GM12878 (cell line): ENCODE measurements around the gene SALL3. TPM values are rescaled to one million over a fixed set of nuclear protein-coding genes. Genes with fewer than 3 reads are reported as not detected.

ENCODE experiments used
- ATAC-seq: fragments of 200-7000 bp; cut with Tn5 transposase; 3 replicates; pipeline ENCODE4 v1.9.1; 2020; ENCODE audit warnings: mild to moderate bottlenecking, moderate library complexity
- BruUV-seq: library from RNA; stranded (reverse); fragments of 400-500 nt; replicated peaks from 2 replicates; lab custom pipeline; 2021; lab: Mats Ljungman, UMichigan
- CTCF ChIA-PET: fragments of 300-600 bp; sonication (Branson Sonifier 250); formaldehyde crosslinking; extraction: SDS; loops from one replicate; lab custom pipeline; 2021; ENCODE audit warnings: inconsistent platforms; lab: Yijun Ruan, JAX
- POLR2A ChIA-PET: fragments of 350-600 bp; formaldehyde crosslinking; extraction: SDS; loops from one replicate; lab custom pipeline; 2021; ENCODE audit warnings: inconsistent platforms; lab: Charles Lee
- RAD21 ChIA-PET: fragments of 300-600 bp; sonication (Branson Sonifier 250); formaldehyde crosslinking; loops from one replicate; lab custom pipeline; 2023; ENCODE audit warnings: antibody characterized with exemption; ENCODE audit not compliant: unreplicated experiment; lab: Charles Lee
- SMC1A ChIA-PET: fragments of 300-600 bp; sonication (Branson Sonifier 250); formaldehyde crosslinking; loops from one replicate; lab custom pipeline; 2023; ENCODE audit not compliant: unreplicated experiment, uncharacterized antibody; lab: Charles Lee
- DNase-seq: peaks from one replicate; pipeline ENCODE4 v3.0.0-alpha.2; 2011; ENCODE audit warnings: low read depth, low spot score
- FAIRE-seq: peaks from 3 replicates; lab custom pipeline; 2011; peaks lifted over from hg19 to GRCh38; lab: Jason Lieb, UNC
- H2AFZ ChIP-seq: 2 replicates; pipeline ENCODE4 v1.6.0; 2011; ENCODE audit warnings: low read depth, low read length, control low read depth; ENCODE audit not compliant: control insufficient read depth
- H3K27ac ChIP-seq: 2 replicates; pipeline ENCODE4 v1.5.1; 2011; ENCODE audit warnings: control low read depth; ENCODE audit not compliant: control insufficient read depth, insufficient read depth
- H3K27me3 ChIP-seq, 2 experiments: replicated peaks in 1 of 2; 2 replicates each; pipeline versions ENCODE4 v1.6.0 to v1.6.1; 2011; ENCODE audit warnings: low read length in 1 of 2; ENCODE audit not compliant: control insufficient read depth in 2 of 2, insufficient read depth in 2 of 2
- H3K36me3 ChIP-seq, 2 experiments: 2 replicates each; pipeline ENCODE4 v1.5.1; 2011; ENCODE audit warnings: low read length in 1 of 2; ENCODE audit not compliant: control insufficient read depth in 2 of 2, insufficient read depth in 2 of 2
- H3K4me1 ChIP-seq: 2 replicates; pipeline ENCODE4 v1.6.1; 2011; ENCODE audit warnings: mild to moderate bottlenecking, low read length, moderate library complexity, mixed read lengths; ENCODE audit not compliant: control insufficient read depth, insufficient read depth
- H3K4me2 ChIP-seq: 2 replicates; pipeline ENCODE4 v1.6.0; 2011; ENCODE audit warnings: control low read depth; ENCODE audit not compliant: control insufficient read depth, insufficient read depth
- H3K4me3 ChIP-seq: fragments of 200-600 bp; sonication (generic); 2 replicates; pipeline ENCODE4 v1.5.1; 2016
- H3K79me2 ChIP-seq: 2 replicates; pipeline ENCODE4 v1.6.0; 2011; ENCODE audit warnings: low read length; ENCODE audit not compliant: control insufficient read depth, insufficient read depth
- H3K9ac ChIP-seq: 2 replicates; pipeline ENCODE4 v1.8.0; 2011; ENCODE audit warnings: low read length, control low read depth, mixed read lengths; ENCODE audit not compliant: control insufficient read depth, insufficient read depth
- H3K9me3 ChIP-seq: replicated peaks from 3 replicates; pipeline ENCODE4 v1.5.1; 2011; ENCODE audit warnings: mild to moderate bottlenecking, low read length; ENCODE audit not compliant: control insufficient read depth, insufficient read depth
- H4K20me1 ChIP-seq: 2 replicates; pipeline ENCODE4 v1.6.0; 2011; ENCODE audit not compliant: control insufficient read depth, insufficient read depth
- ATF7 ChIP-seq: fragments of 450-650 bp; IDR thresholded peaks from 2 replicates; pipeline ENCODE4 v1.6.1; 2016; ENCODE audit warnings: low read depth, mild to moderate bottlenecking
- BMI1 ChIP-seq: fragments of 450-650 bp; IDR thresholded peaks from 2 replicates; pipeline ENCODE4 v1.6.1; 2016; ENCODE audit warnings: mild to moderate bottlenecking, moderate library complexity, borderline replicate concordance
- CEBPB ChIP-seq, 2 experiments: fragments of 150-350 bp in 1 of 2; IDR thresholded peaks; 2 replicates each; pipeline ENCODE4 v1.6.1; 2012 to 2014; ENCODE audit warnings: low read depth in 2 of 2, low read length in 2 of 2, borderline replicate concordance in 1 of 2, inconsistent platforms in 1 of 2
- CREB1 ChIP-seq: IDR thresholded peaks from 2 replicates; pipeline ENCODE4 v1.6.1; 2012; ENCODE audit warnings: low read depth, mild to moderate bottlenecking, inconsistent platforms
- CREM ChIP-seq: IDR thresholded peaks from 2 replicates; pipeline ENCODE4 v1.6.1; 2014; ENCODE audit warnings: antibody characterized with exemption, low read depth
- GATAD2B ChIP-seq: fragments of 450-650 bp; conservative IDR thresholded peaks from 2 replicates; pipeline ENCODE4 v1.6.1; 2017; ENCODE audit warnings: low read depth, mild to moderate bottlenecking, moderate library complexity
- HCFC1 ChIP-seq: fragments of 150-350 bp; IDR thresholded peaks from 2 replicates; pipeline ENCODE4 v1.6.1; 2014; ENCODE audit warnings: low read length
- IKZF2 ChIP-seq, 2 experiments: fragments of 450-650 bp; IDR thresholded peaks; 2 replicates each; pipeline ENCODE4 v1.6.1; 2017; ENCODE audit warnings: mild to moderate bottlenecking in 2 of 2, moderate library complexity in 2 of 2
- KDM1A ChIP-seq: fragments of 200-600 bp; sonication (generic); IDR thresholded peaks from 2 replicates; pipeline ENCODE4 v1.6.1; 2016; ENCODE audit warnings: borderline replicate concordance
- MTA2 ChIP-seq: fragments of 450-650 bp; IDR thresholded peaks from 2 replicates; pipeline ENCODE4 v1.6.1; 2016; ENCODE audit warnings: low read depth, mild to moderate bottlenecking, moderate library complexity
- RAD21 ChIP-seq: IDR thresholded peaks from 2 replicates; pipeline ENCODE4 v1.6.1; 2011; ENCODE audit warnings: mild to moderate bottlenecking, low read depth, low read length, moderate library complexity; ENCODE audit not compliant: insufficient read depth
- RB1 ChIP-seq: fragments of 450-650 bp; formaldehyde crosslinking; IDR thresholded peaks from 2 replicates; pipeline ENCODE4 v1.6.1; 2017; ENCODE audit warnings: mild to moderate bottlenecking, borderline replicate concordance
- SPI1 ChIP-seq: IDR thresholded peaks from 2 replicates; pipeline ENCODE4 v1.6.1; 2011; ENCODE audit warnings: low read depth, mild to moderate bottlenecking, low read length, moderate library complexity, borderline replicate concordance; ENCODE audit not compliant: insufficient read depth
- SUPT20H ChIP-seq: IDR thresholded peaks from 2 replicates; pipeline ENCODE4 v1.6.1; 2011; ENCODE audit warnings: low read depth, mild to moderate bottlenecking, low read length, moderate library complexity, borderline replicate concordance; ENCODE audit not compliant: control insufficient read depth
- TBL1XR1 ChIP-seq: IDR thresholded peaks from 2 replicates; pipeline ENCODE4 v1.6.1; 2012; ENCODE audit warnings: low read depth, low read length, improper control_type of control experiment
- ZBED1 ChIP-seq: IDR thresholded peaks from 2 replicates; pipeline ENCODE4 v1.6.1; 2016; ENCODE audit warnings: borderline replicate concordance
- WGBS: methylation state at CpG from one replicate; pipeline ENCODE4 v1.1.6; 2016; ENCODE audit warnings: low lambda C conversion rate; ENCODE audit not compliant: insufficient replicate concordance, insufficient coverage; ENCODE audit errors: missing lambda C conversion rate; 5-methylcytosine and 5-hydroxymethylcytosine counted together
- in situ Hi-C: fragments of 300-500 bp; cut with MboI; formaldehyde crosslinking; loops from 9 replicates; pipeline ENCODE4 v1.14.3; 2018; ENCODE audit warnings: mixed read lengths
- intact Hi-C: fragments of 100-400 bp; cut with micrococcal nuclease; formaldehyde crosslinking; loops from one replicate; pipeline ENCODE4 v1.14.2; 2022; ENCODE audit not compliant: unreplicated experiment
- polyA plus RNA-seq, 11 experiments: library from polyadenylated mRNA; depleted of rRNA in 4 of 11; unstranded in 6 of 11; stranded (reverse) in 5 of 11; fragments of >200 nt; fragmentation: Nextera tagmentation in 4 of 11; fragmentation: Illumina TruSeq in 1 of 11; extraction: Ambion mirVana in 4 of 11; extraction: Trizol in 1 of 11; gene quantifications; 1 replicate in 1 of 11; 2 replicates in 10 of 11; pipeline versions ENCODE4 v1.2.1 to v1.2.3, GENCODE V29; 2011 to 2016; ENCODE audit warnings: inconsistent platforms in 2 of 11, missing spikeins in 2 of 11, low read depth in 1 of 11
- total RNA-seq, 4 experiments: library from RNA; depleted of rRNA in 3 of 4; stranded (reverse); fragments of >200 nt in 3 of 4; fragmentation: Illumina TruSeq in 1 of 4; extraction: Trizol in 1 of 4; gene quantifications; 2 replicates each; pipeline versions ENCODE4 v1.2.1 to v1.2.3, GENCODE V29; 2013 to 2021
- TF ChIP-seq, protein P1 (sequence below): IDR thresholded peaks from 2 replicates; pipeline ENCODE4 v1.6.1; 2011; ENCODE audit warnings: low read depth, low read length, improper control_type of control experiment, borderline replicate concordance
- TF ChIP-seq, protein P2 (sequence below): fragments of 450-650 bp; IDR thresholded peaks from 2 replicates; pipeline ENCODE4 v1.6.1; 2017; ENCODE audit warnings: mild to moderate bottlenecking, low read depth, inconsistent platforms; ENCODE audit not compliant: poor library complexity, severe bottlenecking
- TF ChIP-seq, protein P3 (sequence below): IDR thresholded peaks from 2 replicates; pipeline ENCODE4 v1.6.1; 2012; ENCODE audit warnings: mild to moderate bottlenecking, low read depth, low read length

The SALL3 gene
- total and polyA plus RNA-seq, 10 of the 15 experiments (the other 5 are each of a cell fraction or from before 2014, with no cell fraction given) = 0.01 to 0.10 (median 0.07) TPM; not detected in 7

DNA sequence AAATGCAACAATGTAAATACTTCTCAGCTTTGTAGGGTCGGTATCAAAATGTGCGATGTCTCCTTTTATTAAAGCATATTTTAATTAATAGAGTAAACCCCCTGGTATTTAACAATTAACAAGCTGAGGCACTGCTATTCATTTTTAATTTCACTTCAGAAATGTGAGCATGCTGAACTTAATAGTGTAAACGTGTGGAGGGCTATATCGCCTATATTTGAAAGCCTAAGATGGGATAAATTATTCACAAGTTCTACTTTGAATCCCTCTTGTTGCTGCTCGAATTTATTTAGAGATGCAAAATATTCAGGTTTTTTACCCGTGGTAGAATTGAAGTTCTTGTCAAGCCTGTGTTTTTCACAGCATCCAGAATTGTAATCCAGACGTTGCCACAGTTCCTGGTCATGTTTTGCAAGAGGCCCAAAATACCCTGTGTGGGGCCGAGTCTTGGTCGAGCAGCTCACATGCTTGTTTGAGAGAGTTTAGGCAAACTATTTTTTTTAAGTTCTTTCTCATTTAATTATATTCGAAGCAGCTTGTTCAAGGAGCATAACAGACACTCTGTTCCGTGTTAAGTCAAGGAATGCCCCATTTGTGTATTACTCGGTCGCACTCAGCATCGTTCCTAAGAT is 2.5 kb downstream of the SALL3 start:
- no peak for DNase-seq
- Histone ChIP-seq H3K27ac (no peak overlapping the region), H3K9ac (no peak overlapping the region), H3K36me3 (no peaks in the 10 kb centered on the region), H3K79me2 (no peaks in the 10 kb centered on the region), H3K9me3 (no peaks in the 10 kb centered on the region; the same call in 2 of the 3 replicates), H4K20me1 (no peaks in the 10 kb centered on the region), H3K4me3 (no peak overlapping the region), H2AFZ (no peak overlapping the region), H3K27me3 (no peaks in the 10 kb centered on the region; a peak in 1 of 4 replicates), H3K4me1 (no peaks in the 10 kb centered on the region), H3K4me2 (no peak overlapping the region)
- ChIA-PET RAD21 (no interaction called here), CTCF (interaction anchor here (2.5 kb wide), 1 partner anchor 106 kb away, joined by 12 read pairs; no protein-coding TSS in a partner anchor), SMC1A (no interaction called here), POLR2A (no interaction called here)
- ATAC-seq = no peak
- FAIRE-seq = no peak
- intact Hi-C loops = no loop called here
- no TSS peak for BruUV-seq
- 8% methylated on average over 14 of the region's 14 CpGs for WGBS
- in situ Hi-C loops = loop anchor here (10.0 kb wide), 1 partner anchor 273 kb away; no protein-coding TSS in a partner anchor
- TF ChIP-seq SUPT20H (no peak), ATF7 (no peak), BMI1 (no peak), KDM1A (no peak), CEBPB (IDR thresholded peaks at IDR 0.05; ENCODE audit: borderline replicate concordance in 1 of 2, low read depth in 2 of 2, low read length in 2 of 2) (no peak), IKZF2 (IDR thresholded peaks at IDR 0.05) (no peak), CREM (no peak), MTA2 (no peak), CREB1 (no peak), TBL1XR1 (no peak), HCFC1 (no peak), ZBED1 (no peak), GATAD2B (no peak), RAD21 (no peak), SPI1 (no peak), RB1 (no peak)
- TF ChIP-seq, protein P1, sequence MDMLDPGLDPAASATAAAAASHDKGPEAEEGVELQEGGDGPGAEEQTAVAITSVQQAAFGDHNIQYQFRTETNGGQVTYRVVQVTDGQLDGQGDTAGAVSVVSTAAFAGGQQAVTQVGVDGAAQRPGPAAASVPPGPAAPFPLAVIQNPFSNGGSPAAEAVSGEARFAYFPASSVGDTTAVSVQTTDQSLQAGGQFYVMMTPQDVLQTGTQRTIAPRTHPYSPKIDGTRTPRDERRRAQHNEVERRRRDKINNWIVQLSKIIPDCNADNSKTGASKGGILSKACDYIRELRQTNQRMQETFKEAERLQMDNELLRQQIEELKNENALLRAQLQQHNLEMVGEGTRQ = no peak
- TF ChIP-seq, protein P2, sequence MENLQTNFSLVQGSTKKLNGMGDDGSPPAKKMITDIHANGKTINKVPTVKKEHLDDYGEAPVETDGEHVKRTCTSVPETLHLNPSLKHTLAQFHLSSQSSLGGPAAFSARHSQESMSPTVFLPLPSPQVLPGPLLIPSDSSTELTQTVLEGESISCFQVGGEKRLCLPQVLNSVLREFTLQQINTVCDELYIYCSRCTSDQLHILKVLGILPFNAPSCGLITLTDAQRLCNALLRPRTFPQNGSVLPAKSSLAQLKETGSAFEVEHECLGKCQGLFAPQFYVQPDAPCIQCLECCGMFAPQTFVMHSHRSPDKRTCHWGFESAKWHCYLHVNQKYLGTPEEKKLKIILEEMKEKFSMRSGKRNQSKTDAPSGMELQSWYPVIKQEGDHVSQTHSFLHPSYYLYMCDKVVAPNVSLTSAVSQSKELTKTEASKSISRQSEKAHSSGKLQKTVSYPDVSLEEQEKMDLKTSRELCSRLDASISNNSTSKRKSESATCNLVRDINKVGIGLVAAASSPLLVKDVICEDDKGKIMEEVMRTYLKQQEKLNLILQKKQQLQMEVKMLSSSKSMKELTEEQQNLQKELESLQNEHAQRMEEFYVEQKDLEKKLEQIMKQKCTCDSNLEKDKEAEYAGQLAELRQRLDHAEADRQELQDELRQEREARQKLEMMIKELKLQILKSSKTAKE = no peak
- TF ChIP-seq, protein P3, sequence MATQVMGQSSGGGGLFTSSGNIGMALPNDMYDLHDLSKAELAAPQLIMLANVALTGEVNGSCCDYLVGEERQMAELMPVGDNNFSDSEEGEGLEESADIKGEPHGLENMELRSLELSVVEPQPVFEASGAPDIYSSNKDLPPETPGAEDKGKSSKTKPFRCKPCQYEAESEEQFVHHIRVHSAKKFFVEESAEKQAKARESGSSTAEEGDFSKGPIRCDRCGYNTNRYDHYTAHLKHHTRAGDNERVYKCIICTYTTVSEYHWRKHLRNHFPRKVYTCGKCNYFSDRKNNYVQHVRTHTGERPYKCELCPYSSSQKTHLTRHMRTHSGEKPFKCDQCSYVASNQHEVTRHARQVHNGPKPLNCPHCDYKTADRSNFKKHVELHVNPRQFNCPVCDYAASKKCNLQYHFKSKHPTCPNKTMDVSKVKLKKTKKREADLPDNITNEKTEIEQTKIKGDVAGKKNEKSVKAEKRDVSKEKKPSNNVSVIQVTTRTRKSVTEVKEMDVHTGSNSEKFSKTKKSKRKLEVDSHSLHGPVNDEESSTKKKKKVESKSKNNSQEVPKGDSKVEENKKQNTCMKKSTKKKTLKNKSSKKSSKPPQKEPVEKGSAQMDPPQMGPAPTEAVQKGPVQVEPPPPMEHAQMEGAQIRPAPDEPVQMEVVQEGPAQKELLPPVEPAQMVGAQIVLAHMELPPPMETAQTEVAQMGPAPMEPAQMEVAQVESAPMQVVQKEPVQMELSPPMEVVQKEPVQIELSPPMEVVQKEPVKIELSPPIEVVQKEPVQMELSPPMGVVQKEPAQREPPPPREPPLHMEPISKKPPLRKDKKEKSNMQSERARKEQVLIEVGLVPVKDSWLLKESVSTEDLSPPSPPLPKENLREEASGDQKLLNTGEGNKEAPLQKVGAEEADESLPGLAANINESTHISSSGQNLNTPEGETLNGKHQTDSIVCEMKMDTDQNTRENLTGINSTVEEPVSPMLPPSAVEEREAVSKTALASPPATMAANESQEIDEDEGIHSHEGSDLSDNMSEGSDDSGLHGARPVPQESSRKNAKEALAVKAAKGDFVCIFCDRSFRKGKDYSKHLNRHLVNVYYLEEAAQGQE = no peak
